HepG2 (cell line): ENCODE results near the gene RPE65. TPM values are rescaled to one million over a fixed set of nuclear protein-coding genes. Genes with fewer than 3 reads are reported as not detected.
A peak's percentile ranks its signal among the peaks of the same experiment; 100 is the strongest.

Experiments used
- AHR ChIP-seq: IDR thresholded peaks from 2 replicates; pipeline ENCODE4 v1.6.1; 2018; ENCODE audit warnings: missing genetic modification reagents, missing compliant biosample characterization
- FOSL1 ChIP-seq: sonication (generic); formaldehyde crosslinking; IDR thresholded peaks from 2 replicates; pipeline ENCODE4 v1.9.0; 2021; ENCODE audit warnings: missing genetic modification reagents, borderline replicate concordance
- HCFC1 ChIP-seq: fragments of 150-350 bp; IDR thresholded peaks from 2 replicates; pipeline ENCODE4 v1.6.1; 2014; ENCODE audit warnings: low read depth, low read length
- MYC ChIP-seq: sonication (generic); formaldehyde crosslinking; IDR thresholded peaks from 2 replicates; pipeline ENCODE4 v1.9.0; 2021; ENCODE audit warnings: missing genetic modification reagents, borderline replicate concordance
- NCOA2 ChIP-seq: sonication (generic); formaldehyde crosslinking; IDR thresholded peaks from 2 replicates; pipeline ENCODE4 v1.8.0; 2022; ENCODE audit warnings: inconsistent platforms
- NR2F6 ChIP-seq, 2 experiments: IDR thresholded peaks; 2 replicates each; pipeline ENCODE4 v1.6.1; 2016; ENCODE audit warnings: antibody characterized with exemption in 1 of 2, mild to moderate bottlenecking in 1 of 2
- PCBP1 ChIP-seq: fragments of 200-400 bp; formaldehyde crosslinking; IDR thresholded peaks from 2 replicates; pipeline ENCODE4 v1.6.1; 2017; ENCODE audit warnings: mild to moderate bottlenecking, low read depth, low read length, borderline replicate concordance
- PPARG ChIP-seq: conservative IDR thresholded peaks from 2 replicates; pipeline ENCODE4 v1.6.1; 2016; ENCODE audit warnings: missing biosample characterization, missing genetic modification reagents
- SCMH1 ChIP-seq: sonication (generic); formaldehyde crosslinking; IDR thresholded peaks from 2 replicates; pipeline ENCODE4 v1.9.0; 2021; ENCODE audit warnings: missing genetic modification reagents, mild to moderate bottlenecking, borderline replicate concordance
- TAF1 ChIP-seq: sonication (generic); formaldehyde crosslinking; IDR thresholded peaks from 2 replicates; pipeline ENCODE4 v1.4.0; 2020; ENCODE audit warnings: missing genetic modification reagents
- ZBTB10 ChIP-seq: sonication (generic); formaldehyde crosslinking; IDR thresholded peaks from 2 replicates; pipeline ENCODE4 v1.4.0; 2020; ENCODE audit warnings: missing genetic modification reagents, borderline replicate concordance
- ZNF143 ChIP-seq: sonication (generic); formaldehyde crosslinking; IDR thresholded peaks from 2 replicates; pipeline ENCODE4 v1.4.0; 2020; ENCODE audit warnings: missing genetic modification reagents
- ZNF274 ChIP-seq: sonication (generic); formaldehyde crosslinking; IDR thresholded peaks from 2 replicates; pipeline ENCODE4 v1.5.1; 2020; ENCODE audit warnings: mild to moderate bottlenecking, missing genetic modification reagents
- ZNF30 ChIP-seq: sonication (generic); formaldehyde crosslinking; IDR thresholded peaks from 2 replicates; pipeline ENCODE4 v1.5.0; 2020; ENCODE audit warnings: mild to moderate bottlenecking, missing genetic modification reagents
- ZNF326 ChIP-seq: sonication (generic); formaldehyde crosslinking; IDR thresholded peaks from 2 replicates; pipeline ENCODE4 v1.4.0; 2020; ENCODE audit warnings: missing genetic modification reagents, borderline replicate concordance
- ZNF333 ChIP-seq: sonication (generic); formaldehyde crosslinking; IDR thresholded peaks from 2 replicates; pipeline ENCODE4 v1.4.0; 2020; ENCODE audit warnings: mild to moderate bottlenecking, missing genetic modification reagents, borderline replicate concordance
- ZNF530 ChIP-seq: sonication (generic); formaldehyde crosslinking; IDR thresholded peaks from 2 replicates; pipeline ENCODE4 v1.5.0; 2020; ENCODE audit warnings: low read depth, mild to moderate bottlenecking, missing genetic modification reagents
- polyA plus RNA-seq, 8 experiments: library from polyadenylated mRNA; depleted of rRNA in 3 of 8; stranded (reverse) in 7 of 8; unstranded in 1 of 8; fragments of >200 nt; fragmentation: Illumina TruSeq in 4 of 8; extraction: Trizol in 4 of 8; gene quantifications; 2 replicates each; pipeline versions ENCODE4 v1.2.1 to v1.2.3, GENCODE V29; 2011 to 2016; ENCODE audit warnings: low read depth in 4 of 8, missing spikeins in 1 of 8, mixed read lengths in 1 of 8; ENCODE audit not compliant: insufficient read depth in 1 of 8
- total RNA-seq, 5 experiments: library from RNA; depleted of rRNA; stranded (reverse); fragments of >200 nt; fragmentation: Illumina TruSeq; extraction: Trizol; gene quantifications; 2 replicates each; pipeline ENCODE4 v1.2.3, GENCODE V29; 2016; ENCODE audit warnings: low read depth in 1 of 5
- TF ChIP-seq, protein P1 (sequence below): sonication (generic); formaldehyde crosslinking; IDR thresholded peaks from 2 replicates; pipeline ENCODE4 v1.8.1; 2022; ENCODE audit warnings: low read depth, mild to moderate bottlenecking, missing genetic modification reagents
- TF ChIP-seq, protein P2 (sequence below): sonication (generic); formaldehyde crosslinking; IDR thresholded peaks from 2 replicates; pipeline ENCODE4 v1.5.1; 2020; ENCODE audit warnings: missing genetic modification reagents, mild to moderate bottlenecking, borderline replicate concordance
- TF ChIP-seq, protein P3 (sequence below): sonication (generic); formaldehyde crosslinking; conservative IDR thresholded peaks from 2 replicates; pipeline ENCODE4 v1.4.0; 2020; ENCODE audit warnings: missing genetic modification reagents
- TF ChIP-seq, protein P4 (sequence below): sonication (generic); formaldehyde crosslinking; IDR thresholded peaks from 2 replicates; pipeline ENCODE4 v1.4.0; 2020; ENCODE audit warnings: mild to moderate bottlenecking, missing genetic modification reagents

The RPE65 gene
- total and polyA plus RNA-seq, 2 of the 13 experiments (the other 11 are each of a cell fraction or from before 2014, with no cell fraction given): not detected

DNA sequence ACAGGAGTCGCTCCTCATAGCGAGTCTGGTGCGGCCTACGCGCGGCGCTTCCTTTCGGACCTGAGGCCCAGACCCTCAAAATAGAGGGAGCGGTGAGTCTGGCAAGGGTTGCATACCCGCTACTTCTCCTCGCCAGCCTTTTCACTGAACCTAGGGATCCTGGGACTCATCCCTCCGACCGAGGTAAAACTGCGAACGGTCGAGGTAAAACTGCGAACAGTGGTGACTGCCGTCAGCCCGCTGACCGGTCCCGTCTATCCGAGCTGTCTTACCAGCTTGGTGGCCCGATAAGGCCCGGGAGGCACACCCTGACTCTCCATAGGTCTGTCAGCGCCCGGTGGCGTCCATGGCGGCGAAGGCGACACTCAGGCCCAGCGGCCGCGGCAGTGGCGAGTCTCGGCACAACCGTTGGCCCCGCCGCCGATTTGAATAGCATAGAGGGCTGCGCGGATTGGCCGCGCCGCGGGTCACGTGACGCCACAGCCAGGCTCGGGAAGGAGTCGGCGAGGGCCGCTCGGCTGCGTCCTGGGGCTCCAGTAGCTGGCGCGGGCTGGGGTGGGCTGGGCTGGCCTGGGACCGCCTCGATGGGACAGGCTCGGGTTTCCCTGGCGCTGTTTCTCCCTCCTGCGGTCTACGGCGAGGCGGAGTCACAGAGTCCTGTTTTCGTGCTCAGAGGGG lies 47.1 kb upstream of the RPE65 start, which contains the start of gene DEPDC1 (continued):
- TF ChIP-seq, protein P1, sequence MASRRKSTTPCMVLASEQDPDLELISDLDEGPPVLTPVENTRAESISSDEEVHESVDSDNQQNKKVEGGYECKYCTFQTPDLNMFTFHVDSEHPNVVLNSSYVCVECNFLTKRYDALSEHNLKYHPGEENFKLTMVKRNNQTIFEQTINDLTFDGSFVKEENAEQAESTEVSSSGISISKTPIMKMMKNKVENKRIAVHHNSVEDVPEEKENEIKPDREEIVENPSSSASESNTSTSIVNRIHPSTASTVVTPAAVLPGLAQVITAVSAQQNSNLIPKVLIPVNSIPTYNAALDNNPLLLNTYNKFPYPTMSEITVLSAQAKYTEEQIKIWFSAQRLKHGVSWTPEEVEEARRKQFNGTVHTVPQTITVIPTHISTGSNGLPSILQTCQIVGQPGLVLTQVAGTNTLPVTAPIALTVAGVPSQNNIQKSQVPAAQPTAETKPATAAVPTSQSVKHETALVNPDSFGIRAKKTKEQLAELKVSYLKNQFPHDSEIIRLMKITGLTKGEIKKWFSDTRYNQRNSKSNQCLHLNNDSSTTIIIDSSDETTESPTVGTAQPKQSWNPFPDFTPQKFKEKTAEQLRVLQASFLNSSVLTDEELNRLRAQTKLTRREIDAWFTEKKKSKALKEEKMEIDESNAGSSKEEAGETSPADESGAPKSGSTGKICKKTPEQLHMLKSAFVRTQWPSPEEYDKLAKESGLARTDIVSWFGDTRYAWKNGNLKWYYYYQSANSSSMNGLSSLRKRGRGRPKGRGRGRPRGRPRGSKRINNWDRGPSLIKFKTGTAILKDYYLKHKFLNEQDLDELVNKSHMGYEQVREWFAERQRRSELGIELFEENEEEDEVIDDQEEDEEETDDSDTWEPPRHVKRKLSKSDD (CRISPR knock-in tag): no peak
- peak; percentile 90 for TF ChIP-seq ZNF274 (CRISPR knock-in tag)
- no peak for TF ChIP-seq PCBP1
- TF ChIP-seq, protein P2, sequence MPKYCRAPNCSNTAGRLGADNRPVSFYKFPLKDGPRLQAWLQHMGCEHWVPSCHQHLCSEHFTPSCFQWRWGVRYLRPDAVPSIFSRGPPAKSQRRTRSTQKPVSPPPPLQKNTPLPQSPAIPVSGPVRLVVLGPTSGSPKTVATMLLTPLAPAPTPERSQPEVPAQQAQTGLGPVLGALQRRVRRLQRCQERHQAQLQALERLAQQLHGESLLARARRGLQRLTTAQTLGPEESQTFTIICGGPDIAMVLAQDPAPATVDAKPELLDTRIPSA: no peak
- no peak for TF ChIP-seq ZBTB10 (CRISPR knock-in tag)
- no peak; the same call in 1 of the 2 replicates for TF ChIP-seq MYC (CRISPR knock-in tag)
- no peak for TF ChIP-seq FOSL1 (CRISPR knock-in tag)
- no peak for TF ChIP-seq ZNF326
- TF ChIP-seq SCMH1 (CRISPR knock-in tag): no peak
- TF ChIP-seq TAF1 (CRISPR knock-in tag): peak; percentile 76
- no peak for TF ChIP-seq NR2F6 (IDR thresholded peaks at IDR 0.05)
- TF ChIP-seq NR2F6 (CRISPR knock-in tag; IDR thresholded peaks at IDR 0.05): no peak
- no peak for TF ChIP-seq AHR (CRISPR knock-in tag)
- TF ChIP-seq ZNF143 (CRISPR knock-in tag): no peak
- TF ChIP-seq PPARG (CRISPR knock-in tag): no peak
- TF ChIP-seq ZNF333 (CRISPR knock-in tag): no peak
- TF ChIP-seq ZNF530 (CRISPR knock-in tag): no peak
- no peak for TF ChIP-seq HCFC1
- TF ChIP-seq ZNF30 (CRISPR knock-in tag): no peak
- no peak for TF ChIP-seq NCOA2 (CRISPR knock-in tag)
- TF ChIP-seq, protein P3, sequence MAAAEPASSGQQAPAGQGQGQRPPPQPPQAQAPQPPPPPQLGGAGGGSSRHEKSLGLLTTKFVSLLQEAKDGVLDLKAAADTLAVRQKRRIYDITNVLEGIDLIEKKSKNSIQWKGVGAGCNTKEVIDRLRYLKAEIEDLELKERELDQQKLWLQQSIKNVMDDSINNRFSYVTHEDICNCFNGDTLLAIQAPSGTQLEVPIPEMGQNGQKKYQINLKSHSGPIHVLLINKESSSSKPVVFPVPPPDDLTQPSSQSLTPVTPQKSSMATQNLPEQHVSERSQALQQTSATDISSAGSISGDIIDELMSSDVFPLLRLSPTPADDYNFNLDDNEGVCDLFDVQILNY (CRISPR knock-in tag): peak; percentile 95
- TF ChIP-seq, protein P4, sequence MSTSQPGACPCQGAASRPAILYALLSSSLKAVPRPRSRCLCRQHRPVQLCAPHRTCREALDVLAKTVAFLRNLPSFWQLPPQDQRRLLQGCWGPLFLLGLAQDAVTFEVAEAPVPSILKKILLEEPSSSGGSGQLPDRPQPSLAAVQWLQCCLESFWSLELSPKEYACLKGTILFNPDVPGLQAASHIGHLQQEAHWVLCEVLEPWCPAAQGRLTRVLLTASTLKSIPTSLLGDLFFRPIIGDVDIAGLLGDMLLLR (CRISPR knock-in tag): peak; percentile 70
